GM21529 (cell line): ENCODE measurements around the gene DES.

Source experiments
- ATAC-seq: cut with Tn5 transposase; IDR thresholded peaks from one replicate; pipeline ENCODE4 v1.9.1; 2021; ENCODE audit not compliant: unreplicated experiment

The DES gene

GRCh38 chr2:219453671-219454590, 35.8 kb downstream of the DES start:
- no peak for ATAC-seq

GRCh38 chr2:219455581-219455980, 37.4 kb downstream of the DES start:
- ATAC-seq = no peak

GRCh38 chr2:219457784-219458369, 39.7 kb downstream of the DES start:
- ATAC-seq = no peak

- no peak for ATAC-seq
Measured at GRCh38 chr2:219458996-219459395, 40.8 kb downstream of the DES start.

GRCh38 chr2:219459460-219460311, 41.5 kb downstream of the DES start:
- peak; percentile 69 for ATAC-seq

GRCh38 chr2:219460424-219460926, 42.3 kb downstream of the DES start:
- ATAC-seq = no peak

GRCh38 chr2:219461047-219461514, 42.9 kb downstream of the DES start:
- no peak for ATAC-seq

GRCh38 chr2:219461669-219462068, 43.5 kb downstream of the DES start:
- no peak for ATAC-seq

- no peak for ATAC-seq
Measured at GRCh38 chr2:219462349-219462748, 44.2 kb downstream of the DES start.

GRCh38 chr2:219464286-219465032, 46.3 kb downstream of the DES start:
- ATAC-seq = no peak

- ATAC-seq = no peak
Measured at GRCh38 chr2:219465659-219466561, 47.7 kb downstream of the DES start.

- ATAC-seq = no peak
Measured at GRCh38 chr2:219466816-219467735, 48.9 kb downstream of the DES start.

GRCh38 chr2:219467736-219468075, 49.5 kb downstream of the DES start:
- no peak for ATAC-seq

GRCh38 chr2:219468410-219469185, 50.4 kb downstream of the DES start:
- ATAC-seq = no peak

GRCh38 chr2:219469186-219469724, 51.1 kb downstream of the DES start:
- ATAC-seq = no peak

- ATAC-seq = no peak
Measured at GRCh38 chr2:219470429-219470828, 52.3 kb downstream of the DES start.
